Keratinocyte (primary cell): ENCODE data around the gene UBE2R2. TPM values are rescaled to one million over a fixed set of nuclear protein-coding genes. Genes with fewer than 3 reads are reported as not detected.
"Not testable (repeated sequence)": the region's sequence is repeated elsewhere in the genome, so short reads cannot be mapped to it uniquely, and the experiment has no call there.

Experiments used
- DNase-seq: peaks from one replicate; pipeline ENCODE4 v3.0.0-alpha.2; 2011; ENCODE audit warnings: low read depth, missing footprints, low spot score
- FAIRE-seq: peaks from 2 replicates; lab custom pipeline; 2011; peaks lifted over from hg19 to GRCh38; lab: Jason Lieb, UNC
- H2AFZ ChIP-seq: 2 replicates; pipeline ENCODE4 v1.6.0; 2012; ENCODE audit warnings: low read length, control low read depth, inconsistent platforms; ENCODE audit not compliant: control insufficient read depth
- H3K27ac ChIP-seq: 2 replicates; pipeline ENCODE4 v1.5.1; 2011; ENCODE audit warnings: low read length; ENCODE audit not compliant: control insufficient read depth, insufficient read depth
- H3K27me3 ChIP-seq: 3 replicates; pipeline ENCODE4 v1.6.0; 2011; ENCODE audit warnings: low read length; ENCODE audit not compliant: control insufficient read depth, insufficient read depth; ENCODE audit errors: extremely low read depth
- H3K36me3 ChIP-seq, 2 experiments: 2 replicates in 1 of 2; 3 replicates in 1 of 2; pipeline ENCODE4 v1.5.1; 2011; ENCODE audit warnings: low read length in 2 of 2, mild to moderate bottlenecking in 1 of 2; ENCODE audit not compliant: control insufficient read depth in 2 of 2, insufficient read depth in 2 of 2; ENCODE audit errors: extremely low read depth in 1 of 2
- H3K4me1 ChIP-seq: 3 replicates; pipeline ENCODE4 v1.5.1; 2011; ENCODE audit warnings: low read length; ENCODE audit not compliant: control insufficient read depth, insufficient read depth; ENCODE audit errors: extremely low read depth
- H3K4me2 ChIP-seq: 3 replicates; pipeline ENCODE4 v1.6.0; 2011; ENCODE audit warnings: low read depth, low read length; ENCODE audit not compliant: control insufficient read depth, insufficient read depth; ENCODE audit errors: extremely low read depth
- H3K4me3 ChIP-seq, 3 experiments: fragments of 200-600 bp in 1 of 3; sonication (generic) in 1 of 3; 2 replicates in 2 of 3; 3 replicates in 1 of 3; pipeline ENCODE4 v1.5.1; 2011 to 2016; ENCODE audit warnings: low read length in 3 of 3, mild to moderate bottlenecking in 3 of 3, control low read depth in 2 of 3, inconsistent platforms in 1 of 3, low read depth in 1 of 3, mixed read lengths in 1 of 3, mixed run types in 1 of 3, moderate library complexity in 1 of 3; ENCODE audit not compliant: control insufficient read depth in 2 of 3, insufficient read depth in 2 of 3; ENCODE audit errors: extremely low read depth in 1 of 3
- H3K79me2 ChIP-seq: 2 replicates; pipeline ENCODE4 v1.6.0; 2012; ENCODE audit warnings: low read length; ENCODE audit not compliant: control insufficient read depth, insufficient read depth
- H3K9ac ChIP-seq: 3 replicates; pipeline ENCODE4 v1.6.0; 2011; ENCODE audit warnings: low read length; ENCODE audit not compliant: control insufficient read depth, insufficient read depth; ENCODE audit errors: extremely low read depth
- H3K9me1 ChIP-seq: 3 replicates; pipeline ENCODE4 v1.6.0; 2011; ENCODE audit warnings: low read length; ENCODE audit not compliant: control insufficient read depth, insufficient read depth; ENCODE audit errors: extremely low read depth
- H3K9me3 ChIP-seq: 2 replicates; pipeline ENCODE4 v1.5.1; 2012; ENCODE audit warnings: low read depth, low read length; ENCODE audit not compliant: control insufficient read depth
- H4K20me1 ChIP-seq: 3 replicates; pipeline ENCODE4 v1.6.0; 2011; ENCODE audit warnings: low read length; ENCODE audit not compliant: control insufficient read depth, insufficient read depth; ENCODE audit errors: extremely low read depth
- CTCF ChIP-seq, 3 experiments: IDR thresholded peaks in 1 of 3; conservative IDR thresholded peaks in 1 of 3; optimal IDR thresholded peaks in 1 of 3; 2 replicates in 2 of 3; 3 replicates in 1 of 3; pipeline versions ENCODE3 to v1.5.1; 2011; ENCODE audit warnings: low read length in 3 of 3, mild to moderate bottlenecking in 3 of 3, moderate library complexity in 2 of 3, control low read depth in 1 of 3, inconsistent platforms in 1 of 3; ENCODE audit not compliant: insufficient read depth in 2 of 3; ENCODE audit errors: extremely low read depth in 1 of 3
- EZH2 ChIP-seq: IDR thresholded peaks from one replicate; pipeline ENCODE4 v1.6.1; 2012; ENCODE audit warnings: inconsistent platforms, mild to moderate bottlenecking, low read length, moderate library complexity
- dilution Hi-C: fragments of 300-500 bp; cut with MboI; formaldehyde crosslinking; loops from one replicate; pipeline ENCODE4 v1.7.0; 2020; ENCODE audit warnings: low sequenced_read_pairs; ENCODE audit not compliant: extremely low pct_ligation_motif_present
- polyA plus RNA-seq, 5 experiments: library from polyadenylated mRNA; depleted of rRNA in 3 of 5; stranded (reverse) in 3 of 5; stranded (forward) in 1 of 5; unstranded in 1 of 5; fragments of >200 nt; gene quantifications; 1 replicate in 1 of 5; 2 replicates in 3 of 5; 3 replicates in 1 of 5; pipeline versions ENCODE4 v1.2.1 to v1.2.3, GENCODE V29; 2011 to 2012; ENCODE audit warnings: missing spikeins in 2 of 5, low read depth in 1 of 5, low replicate concordance in 1 of 5

Gene UBE2R2
- polyA plus RNA-seq, 1 donor (not counting 4 experiments of a cell fraction or from before 2014, with no cell fraction given), result 20.5 TPM

GRCh38 chr9:33861917-33862453 is 45.0 kb downstream of the UBE2R2 start:
- no peaks in the 10 kb centered on the region for H3K36me3 ChIP-seq
- no peaks in the 10 kb centered on the region for H3K9me3 ChIP-seq
- H3K27ac ChIP-seq, result no peak overlapping the region
- no peak for DNase-seq
- no peak overlapping the region for H3K9ac ChIP-seq
- peaks cover 15% of the 10 kb centered on the region for H3K4me1 ChIP-seq
- peaks cover 3% of the 10 kb centered on the region for H4K20me1 ChIP-seq
- dilution Hi-C loops, result no loop called here
- no peak for FAIRE-seq
- peak overlapping the region; percentile 41 for H3K4me2 ChIP-seq
- TF ChIP-seq CTCF (optimal IDR thresholded peaks at IDR 0.05 in 1 of 3, IDR thresholded peaks at IDR 0.05 in 1 of 3, conservative IDR thresholded peaks at IDR 0.05 in 1 of 3; ENCODE audit: extremely low read depth in 1 of 3, insufficient read depth in 2 of 3, low read length in 3 of 3), result no peak
- TF ChIP-seq EZH2, result no peak
- no peak overlapping the region for H3K4me3 ChIP-seq
- no peaks in the 10 kb centered on the region for H3K9me1 ChIP-seq
- no peaks in the 10 kb centered on the region for H3K27me3 ChIP-seq
- H3K79me2 ChIP-seq, result peaks cover 90% of the 10 kb centered on the region
- no peak overlapping the region for H2AFZ ChIP-seq

- Histone ChIP-seq H3K79me2 (peaks cover 90% of the 10 kb centered on the region), H3K4me1 (peaks cover 23% of the 10 kb centered on the region)
- H3K9ac ChIP-seq, FAIRE-seq, H2AFZ ChIP-seq, H3K27ac ChIP-seq, H3K4me3 ChIP-seq, dilution Hi-C loops, H3K9me3 ChIP-seq, H3K27me3 ChIP-seq, H3K9me1 ChIP-seq, H3K36me3 ChIP-seq, H4K20me1 ChIP-seq, DNase-seq, H3K4me2 ChIP-seq: not testable (repeated sequence)
These were observed 46.1 kb downstream of the UBE2R2 start for GRCh38 chr9:33863027-33863426.
